Stimulated activated CD8-positive, alpha-beta memory T cell treated with anti-CD3 and anti-CD28 coated beads, Interleukin-4, amount 100 ng/mL, for 24 hours (primary cell): Measurements from ENCODE around the gene KDM4C.
A peak's percentile ranks its signal among the peaks of the same experiment; 100 is the strongest.

Experiments used
- DNase-seq: peaks from one replicate; pipeline ENCODE4 v3.0.0-alpha.2; 2020; ENCODE audit warnings: low read depth

Gene KDM4C

GRCh38 chr9:6869081-6869948 lies 111.5 kb downstream of the KDM4C start:
- no peak for DNase-seq

- DNase-seq = no peak
These were observed 112.4 kb downstream of the KDM4C start for GRCh38 chr9:6870149-6870548.

GRCh38 chr9:6870650-6871477 lies 113.1 kb downstream of the KDM4C start:
- no peak for DNase-seq

GRCh38 chr9:6873857-6874256 lies 116.1 kb downstream of the KDM4C start:
- DNase-seq = peak; percentile 19

GRCh38 chr9:6876195-6876894 lies 118.6 kb downstream of the KDM4C start:
- DNase-seq = no peak

GRCh38 chr9:6877671-6878161 lies 119.9 kb downstream of the KDM4C start:
- no peak for DNase-seq

GRCh38 chr9:6880626-6881025 lies 122.9 kb downstream of the KDM4C start:
- no peak for DNase-seq

- DNase-seq = no peak
These were observed 126.3 kb downstream of the KDM4C start for GRCh38 chr9:6884101-6884500.

GRCh38 chr9:6884990-6885389 lies 127.2 kb downstream of the KDM4C start:
- no peak for DNase-seq

GRCh38 chr9:6887051-6887450 lies 129.3 kb downstream of the KDM4C start:
- DNase-seq = no peak

- DNase-seq = no peak
These were observed 132.1 kb downstream of the KDM4C start for GRCh38 chr9:6889868-6890267.

- DNase-seq = no peak
These were observed 135.8 kb downstream of the KDM4C start for GRCh38 chr9:6893350-6894131.

- no peak for DNase-seq
These were observed 136.4 kb downstream of the KDM4C start for GRCh38 chr9:6894135-6894534.

GRCh38 chr9:6895754-6896153 lies 138.0 kb downstream of the KDM4C start:
- no peak for DNase-seq

GRCh38 chr9:6896562-6896961 lies 138.8 kb downstream of the KDM4C start:
- DNase-seq = no peak

- DNase-seq = no peak
These were observed 139.5 kb downstream of the KDM4C start for GRCh38 chr9:6897207-6897822.

- DNase-seq = no peak
These were observed 140.1 kb downstream of the KDM4C start for GRCh38 chr9:6897898-6898302.

GRCh38 chr9:6899274-6899673 lies 141.5 kb downstream of the KDM4C start:
- no peak for DNase-seq

- no peak for DNase-seq
These were observed 142.7 kb downstream of the KDM4C start for GRCh38 chr9:6900440-6900883.

- DNase-seq = no peak
These were observed 143.4 kb downstream of the KDM4C start for GRCh38 chr9:6901180-6901579.

GRCh38 chr9:6902423-6902822 lies 144.7 kb downstream of the KDM4C start:
- no peak for DNase-seq
